Nephron (organoid): ENCODE measurements around the gene DPH5.

Experiments used
- H3K27ac Mint-ChIP-seq, 3 experiments: 2 replicates each; pipeline ENCODE4 v1.8.0; 2020; ENCODE audit warnings: mixed read lengths in 3 of 3, mild to moderate bottlenecking in 2 of 3, moderate library complexity in 1 of 3
- H3K27me3 Mint-ChIP-seq: 2 replicates; pipeline ENCODE4 v1.8.0; 2021; ENCODE audit warnings: low read depth, mild to moderate bottlenecking, moderate library complexity, mixed read lengths
- H3K36me3 Mint-ChIP-seq: 2 replicates; pipeline ENCODE4 v1.8.0; 2020; ENCODE audit warnings: low read depth, mixed read lengths
- H3K4me1 Mint-ChIP-seq: 2 replicates; pipeline ENCODE4 v1.8.0; 2020; ENCODE audit warnings: mixed read lengths
- H3K4me3 Mint-ChIP-seq, 3 experiments: 2 replicates each; pipeline ENCODE4 v1.8.0; 2020; ENCODE audit warnings: mild to moderate bottlenecking in 3 of 3, mixed read lengths in 3 of 3, moderate library complexity in 2 of 3
- H3K9me3 Mint-ChIP-seq: 2 replicates; pipeline ENCODE4 v1.8.0; 2020; ENCODE audit warnings: mixed read lengths
- TF ChIP-seq, protein P1 (sequence below), 3 experiments: fragments of 200-600 bp; sonication (generic); IDR thresholded peaks; one replicate each; pipeline ENCODE4 v1.5.0; 2021; ENCODE audit warnings: antibody characterized with exemption in 3 of 3; ENCODE audit not compliant: unreplicated experiment in 3 of 3

The DPH5 gene

GRCh38 chr1:100976936-100977335 lies 48.6 kb downstream of the DPH5 start:
- TF ChIP-seq, protein P1, sequence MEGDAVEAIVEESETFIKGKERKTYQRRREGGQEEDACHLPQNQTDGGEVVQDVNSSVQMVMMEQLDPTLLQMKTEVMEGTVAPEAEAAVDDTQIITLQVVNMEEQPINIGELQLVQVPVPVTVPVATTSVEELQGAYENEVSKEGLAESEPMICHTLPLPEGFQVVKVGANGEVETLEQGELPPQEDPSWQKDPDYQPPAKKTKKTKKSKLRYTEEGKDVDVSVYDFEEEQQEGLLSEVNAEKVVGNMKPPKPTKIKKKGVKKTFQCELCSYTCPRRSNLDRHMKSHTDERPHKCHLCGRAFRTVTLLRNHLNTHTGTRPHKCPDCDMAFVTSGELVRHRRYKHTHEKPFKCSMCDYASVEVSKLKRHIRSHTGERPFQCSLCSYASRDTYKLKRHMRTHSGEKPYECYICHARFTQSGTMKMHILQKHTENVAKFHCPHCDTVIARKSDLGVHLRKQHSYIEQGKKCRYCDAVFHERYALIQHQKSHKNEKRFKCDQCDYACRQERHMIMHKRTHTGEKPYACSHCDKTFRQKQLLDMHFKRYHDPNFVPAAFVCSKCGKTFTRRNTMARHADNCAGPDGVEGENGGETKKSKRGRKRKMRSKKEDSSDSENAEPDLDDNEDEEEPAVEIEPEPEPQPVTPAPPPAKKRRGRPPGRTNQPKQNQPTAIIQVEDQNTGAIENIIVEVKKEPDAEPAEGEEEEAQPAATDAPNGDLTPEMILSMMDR (IDR thresholded peaks at IDR 0.05; ENCODE audit: unreplicated experiment in 3 of 3), result no peak
- no peaks in the 10 kb centered on the region for H3K4me1 Mint-ChIP-seq
- H3K36me3 Mint-ChIP-seq, result peaks cover 29% of the 10 kb centered on the region
- H3K27ac Mint-ChIP-seq, result no peak overlapping the region
- H3K4me3 Mint-ChIP-seq, result no peak overlapping the region
- no peaks in the 10 kb centered on the region for H3K9me3 Mint-ChIP-seq
- no peaks in the 10 kb centered on the region for H3K27me3 Mint-ChIP-seq

DNA sequence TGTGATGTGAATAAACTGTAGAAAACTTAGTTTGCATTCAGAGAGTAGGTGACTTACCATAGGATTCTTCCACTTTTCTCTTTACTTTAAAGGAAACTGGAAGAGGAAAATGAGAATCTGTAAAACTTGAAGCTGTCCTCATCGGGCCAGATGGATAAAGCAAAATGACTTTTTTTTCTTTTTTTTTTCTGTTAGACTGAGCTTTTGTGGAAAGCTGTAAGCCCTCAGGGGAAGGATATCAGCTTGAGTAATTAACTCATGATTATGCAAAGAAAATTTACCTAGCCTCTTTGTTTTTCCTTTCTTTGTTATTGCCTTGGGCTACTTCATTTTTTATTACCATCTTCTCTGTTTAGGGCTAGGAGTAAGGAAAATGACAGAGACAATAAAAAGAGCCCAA lies 53.4 kb downstream of the DPH5 start:
- peaks cover 6% of the 10 kb centered on the region for H3K4me1 Mint-ChIP-seq
- H3K4me3 Mint-ChIP-seq, result no peak overlapping the region
- no peaks in the 10 kb centered on the region for H3K9me3 Mint-ChIP-seq
- no peak overlapping the region for H3K27ac Mint-ChIP-seq
- TF ChIP-seq, protein P1 (IDR thresholded peaks at IDR 0.05; ENCODE audit: unreplicated experiment in 3 of 3), result no peak
- no peaks in the 10 kb centered on the region for H3K27me3 Mint-ChIP-seq
- H3K36me3 Mint-ChIP-seq, result peaks cover 33% of the 10 kb centered on the region

DNA sequence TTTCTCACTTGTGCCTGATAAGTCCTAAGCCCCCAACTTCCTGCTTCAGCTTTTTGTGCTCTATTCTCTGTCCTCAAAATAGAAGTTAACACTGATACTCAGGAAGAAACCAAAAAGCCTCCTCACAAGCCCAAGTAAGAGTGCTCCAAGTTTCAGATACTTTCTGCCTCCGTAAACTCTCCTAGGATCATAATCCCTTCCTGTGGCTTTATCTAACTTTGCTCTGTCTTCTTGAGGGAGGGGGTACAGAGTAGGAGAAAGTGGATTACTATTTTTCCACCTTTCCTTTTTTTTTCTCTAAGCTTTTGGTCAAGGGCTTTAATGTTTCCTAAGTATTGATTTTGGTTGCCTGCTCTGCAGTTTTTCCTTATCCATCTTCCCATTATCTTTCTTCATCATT lies 54.6 kb downstream of the DPH5 start:
- H3K27me3 Mint-ChIP-seq, result no peaks in the 10 kb centered on the region
- peaks cover 6% of the 10 kb centered on the region for H3K4me1 Mint-ChIP-seq
- TF ChIP-seq, protein P1 (IDR thresholded peaks at IDR 0.05; ENCODE audit: unreplicated experiment in 3 of 3), result no peak
- H3K4me3 Mint-ChIP-seq, result no peak overlapping the region
- no peaks in the 10 kb centered on the region for H3K9me3 Mint-ChIP-seq
- H3K27ac Mint-ChIP-seq, result no peak overlapping the region
- H3K36me3 Mint-ChIP-seq, result peaks cover 29% of the 10 kb centered on the region

- H3K4me3 Mint-ChIP-seq, result no peak overlapping the region
- peak overlapping the region in 1 of 3 experiments; percentile 82 for H3K27ac Mint-ChIP-seq
- H3K9me3 Mint-ChIP-seq, result no peaks in the 10 kb centered on the region
- peaks cover 6% of the 10 kb centered on the region for H3K4me1 Mint-ChIP-seq
- TF ChIP-seq, protein P1 (IDR thresholded peaks at IDR 0.05; ENCODE audit: unreplicated experiment in 3 of 3), result no peak
- peaks cover 28% of the 10 kb centered on the region for H3K36me3 Mint-ChIP-seq
- H3K27me3 Mint-ChIP-seq, result no peaks in the 10 kb centered on the region
These were observed 56.3 kb downstream of the DPH5 start for GRCh38 chr1:100969327-100969726.

DNA sequence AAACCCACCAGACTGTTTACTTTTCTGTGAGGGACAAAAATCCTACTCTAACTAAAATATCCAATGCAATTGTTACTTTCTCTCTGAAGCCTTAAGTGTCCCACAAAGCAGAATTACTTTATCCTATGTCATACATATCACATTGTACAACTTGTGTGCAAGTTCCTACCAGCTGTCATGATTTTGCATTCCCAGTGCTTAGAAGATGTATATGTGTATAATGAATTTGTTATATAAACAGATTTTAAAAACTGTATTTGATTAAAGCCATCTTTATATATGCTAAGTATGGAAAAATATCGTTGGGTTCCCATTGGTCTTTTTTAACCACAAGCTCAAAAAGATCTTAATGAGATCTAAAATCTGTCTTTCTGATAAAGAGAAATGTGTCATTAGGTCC lies 57.0 kb downstream of the DPH5 start:
- Mint-ChIP-seq H3K27me3 (no peaks in the 10 kb centered on the region), H3K4me3 (no peak overlapping the region), H3K36me3 (peaks cover 22% of the 10 kb centered on the region), H3K4me1 (peaks cover 6% of the 10 kb centered on the region), H3K27ac (no peak overlapping the region), H3K9me3 (no peaks in the 10 kb centered on the region)
- TF ChIP-seq, protein P1 (IDR thresholded peaks at IDR 0.05; ENCODE audit: unreplicated experiment in 3 of 3), result no peak

- H3K27me3 Mint-ChIP-seq, result no peaks in the 10 kb centered on the region
- peaks cover 4% of the 10 kb centered on the region for H3K4me1 Mint-ChIP-seq
- no peaks in the 10 kb centered on the region for H3K9me3 Mint-ChIP-seq
- H3K4me3 Mint-ChIP-seq, result no peak overlapping the region
- no peak overlapping the region for H3K27ac Mint-ChIP-seq
- H3K36me3 Mint-ChIP-seq, result peaks cover 17% of the 10 kb centered on the region
- TF ChIP-seq, protein P1 (IDR thresholded peaks at IDR 0.05; ENCODE audit: unreplicated experiment in 3 of 3), result no peak
These were observed 65.5 kb downstream of the DPH5 start for GRCh38 chr1:100960098-100960497.
